OCI-LY7 (cell line): ENCODE data around the gene RAD23A.

Experiments
- CTCF ChIP-seq: fragments of 200-600 bp; sonication (generic); conservative IDR thresholded peaks from 2 replicates; pipeline ENCODE4 v1.5.1; 2014; ENCODE audit warnings: mild to moderate bottlenecking, antibody characterized with exemption, low read length, moderate library complexity, mixed read lengths
- EZH2phosphoT487 ChIP-seq: fragments of 200-600 bp; sonication (generic); IDR thresholded peaks from 2 replicates; pipeline ENCODE4 v1.6.1; 2018; ENCODE audit warnings: low read depth, borderline replicate concordance, mild to moderate bottlenecking, mixed run types, antibody characterized with exemption, low read length, moderate library complexity, mixed read lengths

GRCh38 chr19:12967907-12968306 lies 22.2 kb downstream of the RAD23A start:
- no peak for TF ChIP-seq CTCF
- TF ChIP-seq EZH2phosphoT487: no peak
